C4-2B (cell line): Measurements from ENCODE around the gene ZNF185.

Experiments used
- ZFX ChIP-seq: fragments of 450-650 bp; IDR thresholded peaks from 2 replicates; pipeline ENCODE4 v1.6.1; 2017
- TF ChIP-seq, protein P1 (sequence below): fragments of 450-650 bp; conservative IDR thresholded peaks from 2 replicates; pipeline ENCODE4 v1.5.1; 2017; ENCODE audit warnings: mild to moderate bottlenecking

DNA sequence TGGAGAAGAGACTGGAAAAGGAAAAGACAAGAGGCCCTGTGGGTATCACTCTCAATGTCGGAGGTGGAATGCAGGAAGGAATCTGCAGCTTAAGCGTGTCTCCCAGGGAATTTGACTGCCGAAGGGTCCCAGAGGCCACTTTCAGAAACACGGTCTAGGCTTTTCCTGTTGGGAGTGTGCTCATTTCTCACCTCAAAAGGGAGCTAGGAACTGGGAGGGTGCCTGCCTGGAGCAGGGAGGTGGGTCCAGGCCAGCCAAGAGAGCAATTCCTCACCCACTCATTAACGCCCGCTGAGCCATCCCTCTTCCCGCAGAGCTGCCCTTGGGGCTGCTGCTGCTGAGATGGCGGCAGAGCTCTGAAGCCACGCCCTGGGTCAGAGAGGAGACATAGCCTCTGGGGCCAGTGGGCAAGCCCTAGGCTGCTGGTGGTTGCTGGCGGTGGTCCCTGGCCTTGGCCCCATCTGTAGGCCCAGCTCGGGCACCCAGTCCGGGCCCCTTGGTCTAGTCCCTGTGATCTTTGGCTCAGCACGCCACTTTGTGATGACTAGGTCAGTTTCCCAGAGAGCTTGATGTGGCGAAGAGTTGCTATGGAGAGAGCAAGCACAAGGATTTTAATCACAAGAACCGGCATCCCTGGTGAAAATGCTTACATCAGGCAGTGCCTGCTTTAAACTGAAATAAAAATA is 4.1 kb downstream of the ZNF185 start:
- TF ChIP-seq, protein P1, sequence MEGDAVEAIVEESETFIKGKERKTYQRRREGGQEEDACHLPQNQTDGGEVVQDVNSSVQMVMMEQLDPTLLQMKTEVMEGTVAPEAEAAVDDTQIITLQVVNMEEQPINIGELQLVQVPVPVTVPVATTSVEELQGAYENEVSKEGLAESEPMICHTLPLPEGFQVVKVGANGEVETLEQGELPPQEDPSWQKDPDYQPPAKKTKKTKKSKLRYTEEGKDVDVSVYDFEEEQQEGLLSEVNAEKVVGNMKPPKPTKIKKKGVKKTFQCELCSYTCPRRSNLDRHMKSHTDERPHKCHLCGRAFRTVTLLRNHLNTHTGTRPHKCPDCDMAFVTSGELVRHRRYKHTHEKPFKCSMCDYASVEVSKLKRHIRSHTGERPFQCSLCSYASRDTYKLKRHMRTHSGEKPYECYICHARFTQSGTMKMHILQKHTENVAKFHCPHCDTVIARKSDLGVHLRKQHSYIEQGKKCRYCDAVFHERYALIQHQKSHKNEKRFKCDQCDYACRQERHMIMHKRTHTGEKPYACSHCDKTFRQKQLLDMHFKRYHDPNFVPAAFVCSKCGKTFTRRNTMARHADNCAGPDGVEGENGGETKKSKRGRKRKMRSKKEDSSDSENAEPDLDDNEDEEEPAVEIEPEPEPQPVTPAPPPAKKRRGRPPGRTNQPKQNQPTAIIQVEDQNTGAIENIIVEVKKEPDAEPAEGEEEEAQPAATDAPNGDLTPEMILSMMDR, result no peak
- no peak for TF ChIP-seq ZFX
